ENCODE data around the gene ARFGEF3. TPM values are rescaled to one million over a fixed set of nuclear protein-coding genes. Genes with fewer than 3 reads are reported as not detected.

Gene ARFGEF3
- total RNA-seq, 2 experiments from 2014 or later, result 0.50 to 0.55 TPM

DNA sequence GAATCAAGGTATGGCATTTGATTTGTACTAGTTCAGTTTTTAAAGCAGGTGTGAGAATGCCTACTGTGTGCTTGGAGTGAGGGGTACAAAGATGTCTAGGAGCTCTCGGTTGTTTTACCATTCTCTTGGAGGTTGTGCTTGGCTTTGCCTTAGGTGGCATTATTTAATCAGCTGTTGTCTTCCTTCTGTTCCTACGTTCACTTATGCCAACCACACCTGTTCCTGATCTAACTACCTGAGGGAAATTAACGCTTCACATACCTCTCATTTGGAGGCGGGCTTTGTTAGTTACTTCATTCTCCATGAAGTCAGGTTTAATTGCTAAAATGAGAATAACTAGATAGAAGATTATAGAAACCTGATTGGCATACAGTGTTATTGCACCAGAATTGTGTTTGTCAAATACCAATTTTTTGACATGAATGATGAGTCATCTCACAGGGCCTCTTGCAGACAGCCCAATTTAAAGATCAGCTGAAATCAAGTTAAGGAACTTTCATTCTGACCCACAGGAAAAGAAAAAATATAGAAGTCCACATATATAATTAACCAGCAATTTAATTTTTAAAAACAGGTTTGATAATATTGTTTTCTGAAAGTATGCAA, 81.4 kb downstream of the ARFGEF3 start:
- Mint-ChIP-seq H3K27me3 (peaks cover 14% of the 10 kb centered on the region), H3K9me3 (no peaks in the 10 kb centered on the region), H3K4me3 (no peak overlapping the region), H3K4me1 (no peaks in the 10 kb centered on the region), H3K36me3 (ENCODE audit: low read depth) (no peaks in the 10 kb centered on the region), H3K27ac (no peak overlapping the region)
- no peak for DNase-seq
- ChIA-PET CTCF (no interaction called here), POLR2A (no interaction called here)

GRCh38 chr6:138245751-138246150, 84.0 kb downstream of the ARFGEF3 start:
- CTCF ChIA-PET, result no interaction called here
- Mint-ChIP-seq H3K27me3 (peaks cover 14% of the 10 kb centered on the region), H3K4me1 (no peaks in the 10 kb centered on the region), H3K9me3 (no peaks in the 10 kb centered on the region), H3K27ac (no peak overlapping the region), H3K36me3 (ENCODE audit: low read depth) (no peaks in the 10 kb centered on the region), H3K4me3 (no peak overlapping the region)
- POLR2A ChIA-PET, result no interaction called here
- no peak for DNase-seq

GRCh38 chr6:138246650-138247440, 85.1 kb downstream of the ARFGEF3 start:
- peaks cover 16% of the 10 kb centered on the region for H3K27me3 Mint-ChIP-seq
- no peaks in the 10 kb centered on the region for H3K9me3 Mint-ChIP-seq
- no peak overlapping the region for H3K4me3 Mint-ChIP-seq
- POLR2A ChIA-PET, result no interaction called here
- H3K4me1 Mint-ChIP-seq, result no peaks in the 10 kb centered on the region
- H3K27ac Mint-ChIP-seq, result no peak overlapping the region
- CTCF ChIA-PET, result no interaction called here
- no peak for DNase-seq
- no peaks in the 10 kb centered on the region for H3K36me3 Mint-ChIP-seq (ENCODE audit: low read depth)

GRCh38 chr6:138248011-138248410, 86.3 kb downstream of the ARFGEF3 start:
- Mint-ChIP-seq H3K27me3 (peaks cover 16% of the 10 kb centered on the region), H3K9me3 (no peaks in the 10 kb centered on the region), H3K4me3 (no peak overlapping the region), H3K4me1 (no peaks in the 10 kb centered on the region), H3K36me3 (ENCODE audit: low read depth) (no peaks in the 10 kb centered on the region), H3K27ac (no peak overlapping the region)
- ChIA-PET POLR2A (no interaction called here), CTCF (no interaction called here)
- no peak for DNase-seq

GRCh38 chr6:138248878-138249277, 87.1 kb downstream of the ARFGEF3 start:
- Mint-ChIP-seq H3K9me3 (no peaks in the 10 kb centered on the region), H3K27ac (no peak overlapping the region), H3K27me3 (peaks cover 15% of the 10 kb centered on the region), H3K36me3 (ENCODE audit: low read depth) (no peaks in the 10 kb centered on the region), H3K4me1 (no peaks in the 10 kb centered on the region), H3K4me3 (no peak overlapping the region)
- ChIA-PET CTCF (interaction anchor here (1.0 kb wide), 1 partner anchor 39 kb away, joined by 3 read pairs; no protein-coding TSS in a partner anchor), POLR2A (no interaction called here)
- no peak for DNase-seq

DNA sequence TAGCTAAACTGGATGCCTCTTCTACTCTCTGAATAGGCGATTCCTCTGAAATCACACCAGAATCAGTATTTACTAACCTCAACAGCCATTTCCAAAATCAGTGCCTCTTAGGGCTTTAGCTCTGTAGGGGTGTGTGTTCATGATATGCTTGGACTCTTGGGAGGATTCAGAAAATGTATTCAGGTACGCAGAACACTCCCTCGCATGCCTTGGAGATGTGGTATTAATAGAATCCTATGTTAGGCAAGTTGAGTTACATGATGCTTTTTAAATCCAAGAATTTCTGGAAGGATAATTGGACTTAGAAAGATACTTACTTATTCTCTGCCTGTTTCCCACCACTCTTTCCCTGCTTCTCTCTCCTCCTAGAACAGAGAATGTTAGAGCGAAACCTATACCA, 88.3 kb downstream of the ARFGEF3 start:
- Mint-ChIP-seq H3K4me1 (no peaks in the 10 kb centered on the region), H3K4me3 (no peak overlapping the region), H3K9me3 (no peaks in the 10 kb centered on the region), H3K27me3 (peaks cover 15% of the 10 kb centered on the region), H3K36me3 (ENCODE audit: low read depth) (no peaks in the 10 kb centered on the region), H3K27ac (no peak overlapping the region)
- DNase-seq, result no peak
- ChIA-PET POLR2A (no interaction called here), CTCF (interaction anchor here (1.0 kb wide), 1 partner anchor 38 kb away, joined by 3 read pairs; no protein-coding TSS in a partner anchor)

- Mint-ChIP-seq H3K36me3 (ENCODE audit: low read depth) (no peaks in the 10 kb centered on the region), H3K4me1 (no peaks in the 10 kb centered on the region), H3K27me3 (peaks cover 15% of the 10 kb centered on the region), H3K4me3 (no peak overlapping the region), H3K27ac (no peak overlapping the region), H3K9me3 (no peaks in the 10 kb centered on the region)
- POLR2A ChIA-PET, result no interaction called here
- CTCF ChIA-PET, result no interaction called here
- DNase-seq, result no peak
These were observed 88.9 kb downstream of the ARFGEF3 start for GRCh38 chr6:138250513-138251247.

DNA sequence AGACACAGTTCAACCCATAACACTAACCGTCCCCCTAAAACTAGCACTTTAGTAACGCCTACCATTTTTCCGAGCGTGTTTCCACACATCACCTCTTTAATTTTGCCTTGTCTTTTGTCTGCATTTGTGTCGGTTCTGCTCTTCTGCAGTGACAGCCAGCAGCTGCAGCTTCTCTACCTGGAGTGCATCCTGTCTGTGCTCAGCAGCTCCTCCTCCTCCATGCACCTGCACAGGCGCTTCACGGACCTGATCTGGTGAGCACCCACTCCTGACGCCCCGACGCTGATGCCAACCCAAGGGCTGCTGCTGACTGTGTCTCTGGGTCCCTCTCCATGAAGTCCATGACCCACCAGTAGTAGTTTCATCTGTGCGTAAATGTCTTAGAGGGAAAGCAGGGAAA, 92.0 kb downstream of the ARFGEF3 start:
- Mint-ChIP-seq H3K4me1 (no peaks in the 10 kb centered on the region), H3K27ac (no peak overlapping the region), H3K27me3 (peaks cover 10% of the 10 kb centered on the region), H3K4me3 (no peak overlapping the region), H3K9me3 (no peaks in the 10 kb centered on the region), H3K36me3 (ENCODE audit: low read depth) (no peaks in the 10 kb centered on the region)
- CTCF ChIA-PET, result no interaction called here
- no peak for DNase-seq
- POLR2A ChIA-PET, result no interaction called here

DNA sequence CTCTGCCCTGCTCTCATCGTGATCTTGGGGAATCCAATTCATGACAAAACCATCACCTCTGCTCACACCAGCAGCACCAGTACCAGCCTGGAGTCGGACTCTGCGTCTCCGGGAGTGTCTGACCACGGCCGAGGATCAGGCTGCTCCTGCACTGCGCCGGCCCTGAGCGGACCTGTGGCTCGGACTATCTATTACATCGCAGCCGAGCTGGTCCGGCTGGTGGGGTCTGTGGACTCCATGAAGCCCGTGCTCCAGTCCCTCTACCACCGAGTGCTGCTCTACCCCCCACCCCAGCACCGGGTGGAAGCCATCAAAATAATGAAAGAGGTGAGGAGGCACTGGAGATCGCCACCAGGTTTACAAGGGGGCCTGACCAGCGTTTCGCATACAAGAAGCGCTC, 93.7 kb downstream of the ARFGEF3 start:
- ChIA-PET CTCF (no interaction called here), POLR2A (no interaction called here)
- no peak overlapping the region for H3K4me3 Mint-ChIP-seq
- H3K36me3 Mint-ChIP-seq (ENCODE audit: low read depth), result no peaks in the 10 kb centered on the region
- no peaks in the 10 kb centered on the region for H3K4me1 Mint-ChIP-seq
- H3K27ac Mint-ChIP-seq, result no peak overlapping the region
- peaks cover 14% of the 10 kb centered on the region for H3K27me3 Mint-ChIP-seq
- H3K9me3 Mint-ChIP-seq, result no peaks in the 10 kb centered on the region
- DNase-seq, result no peak

DNA sequence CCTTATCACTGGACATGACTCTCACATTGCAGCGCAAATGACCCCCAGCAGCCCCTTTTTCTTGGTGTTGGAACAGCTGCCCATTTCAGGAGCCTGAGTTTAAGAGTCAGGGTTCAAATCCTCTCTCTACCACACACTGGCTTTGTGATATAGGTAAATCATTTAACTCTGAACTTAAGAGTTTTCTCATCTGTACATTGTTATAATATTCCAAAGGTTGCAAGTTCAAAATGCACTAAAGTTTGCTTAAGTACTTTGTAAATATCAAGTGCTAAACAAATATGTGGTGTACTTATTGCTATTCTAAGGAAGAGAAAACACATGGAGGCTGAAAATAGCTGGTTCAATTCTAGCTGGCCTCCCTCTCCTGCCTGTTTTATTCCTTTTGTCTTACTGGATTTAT, 95.9 kb downstream of the ARFGEF3 start:
- DNase-seq, result no peak
- Mint-ChIP-seq H3K36me3 (ENCODE audit: low read depth) (no peaks in the 10 kb centered on the region), H3K4me3 (no peak overlapping the region), H3K27ac (no peak overlapping the region), H3K4me1 (no peaks in the 10 kb centered on the region), H3K9me3 (no peaks in the 10 kb centered on the region), H3K27me3 (peaks cover 13% of the 10 kb centered on the region)
- POLR2A ChIA-PET, result no interaction called here
- CTCF ChIA-PET, result no interaction called here

DNA sequence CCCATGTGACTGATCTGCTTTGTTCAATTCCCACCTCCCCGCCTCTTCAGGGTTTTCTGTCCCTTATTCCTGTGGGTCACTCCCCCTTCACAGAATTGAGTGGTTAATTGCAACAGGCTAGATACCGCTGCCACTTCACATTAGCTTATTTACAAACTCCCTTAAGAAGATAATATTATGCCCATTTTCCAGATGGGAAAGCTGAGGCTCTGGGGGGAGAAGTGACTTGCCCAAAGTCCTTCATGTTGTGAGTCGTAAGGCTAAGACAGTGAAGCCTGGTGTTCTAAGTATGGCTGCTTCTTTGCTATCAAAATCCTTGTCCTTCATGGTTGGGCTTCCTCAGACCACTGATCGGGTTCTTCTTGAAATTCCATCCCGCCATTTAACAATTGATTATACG, 96.5 kb downstream of the ARFGEF3 start:
- no peak overlapping the region for H3K4me3 Mint-ChIP-seq
- POLR2A ChIA-PET, result no interaction called here
- H3K27me3 Mint-ChIP-seq, result peaks cover 11% of the 10 kb centered on the region
- no peaks in the 10 kb centered on the region for H3K36me3 Mint-ChIP-seq (ENCODE audit: low read depth)
- H3K9me3 Mint-ChIP-seq, result no peaks in the 10 kb centered on the region
- H3K4me1 Mint-ChIP-seq, result no peaks in the 10 kb centered on the region
- CTCF ChIA-PET, result no interaction called here
- DNase-seq, result no peak
- H3K27ac Mint-ChIP-seq, result no peak overlapping the region

GRCh38 chr6:138258991-138259390, 97.3 kb downstream of the ARFGEF3 start:
- H3K4me3 Mint-ChIP-seq, result no peak overlapping the region
- peaks cover 12% of the 10 kb centered on the region for H3K27me3 Mint-ChIP-seq
- ChIA-PET POLR2A (no interaction called here), CTCF (no interaction called here)
- no peaks in the 10 kb centered on the region for H3K36me3 Mint-ChIP-seq (ENCODE audit: low read depth)
- DNase-seq, result no peak
- H3K4me1 Mint-ChIP-seq, result no peaks in the 10 kb centered on the region
- no peak overlapping the region for H3K27ac Mint-ChIP-seq
- no peaks in the 10 kb centered on the region for H3K9me3 Mint-ChIP-seq

DNA sequence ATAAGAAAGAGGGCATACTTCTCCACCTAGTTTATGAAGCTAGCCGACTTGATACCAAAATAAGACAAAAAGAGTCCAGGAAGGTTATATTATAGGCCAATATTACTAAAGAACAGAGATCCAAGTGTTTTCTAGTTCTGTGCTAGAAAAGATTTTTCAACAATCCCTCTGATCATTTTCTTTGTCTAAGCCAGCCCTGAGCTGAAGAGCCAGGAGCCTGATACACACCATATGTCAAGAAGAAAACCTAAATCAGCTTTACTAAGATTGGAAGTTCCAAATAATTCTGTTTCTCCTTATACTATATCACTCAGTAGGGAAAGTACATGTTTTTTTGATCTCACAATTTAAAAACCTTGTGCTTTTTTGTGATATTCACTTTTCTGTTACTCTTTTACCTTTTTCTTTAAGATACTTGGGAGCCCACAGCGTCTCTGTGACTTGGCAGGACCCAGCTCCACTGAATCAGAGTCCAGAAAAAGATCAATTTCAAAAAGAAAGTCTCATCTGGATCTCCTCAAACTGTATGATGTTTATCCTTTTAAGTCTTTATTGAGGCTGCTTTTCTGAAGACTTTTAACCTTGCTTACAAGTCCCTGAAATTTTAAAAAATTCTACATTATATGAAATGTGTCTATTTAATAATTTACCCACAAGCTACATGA, 99.5 kb downstream of the ARFGEF3 start:
- ChIA-PET CTCF (no interaction called here), POLR2A (no interaction called here)
- H3K27ac Mint-ChIP-seq, result no peak overlapping the region
- no peaks in the 10 kb centered on the region for H3K9me3 Mint-ChIP-seq
- no peak overlapping the region for H3K4me3 Mint-ChIP-seq
- peaks cover 15% of the 10 kb centered on the region for H3K27me3 Mint-ChIP-seq
- H3K36me3 Mint-ChIP-seq (ENCODE audit: low read depth), result no peaks in the 10 kb centered on the region
- DNase-seq, result no peak
- no peaks in the 10 kb centered on the region for H3K4me1 Mint-ChIP-seq

All from activated CD4-positive, alpha-beta memory T cell treated with anti-CD3 and anti-CD28 coated beads, Interleukin-2, amount 10 ng/mL, durations not matched to agents 7 days and 5 days (primary cell).